Measurements from ENCODE around the gene CFAP68.
"Not testable (repeated sequence)": the region's sequence is repeated elsewhere in the genome, so short reads cannot be mapped to it uniquely, and the experiment has no call there.

The CFAP68 gene

GRCh38 chr11:111926505-111927391 lies 47.4 kb downstream of the CFAP68 start:
- TF ChIP-seq, protein P1, sequence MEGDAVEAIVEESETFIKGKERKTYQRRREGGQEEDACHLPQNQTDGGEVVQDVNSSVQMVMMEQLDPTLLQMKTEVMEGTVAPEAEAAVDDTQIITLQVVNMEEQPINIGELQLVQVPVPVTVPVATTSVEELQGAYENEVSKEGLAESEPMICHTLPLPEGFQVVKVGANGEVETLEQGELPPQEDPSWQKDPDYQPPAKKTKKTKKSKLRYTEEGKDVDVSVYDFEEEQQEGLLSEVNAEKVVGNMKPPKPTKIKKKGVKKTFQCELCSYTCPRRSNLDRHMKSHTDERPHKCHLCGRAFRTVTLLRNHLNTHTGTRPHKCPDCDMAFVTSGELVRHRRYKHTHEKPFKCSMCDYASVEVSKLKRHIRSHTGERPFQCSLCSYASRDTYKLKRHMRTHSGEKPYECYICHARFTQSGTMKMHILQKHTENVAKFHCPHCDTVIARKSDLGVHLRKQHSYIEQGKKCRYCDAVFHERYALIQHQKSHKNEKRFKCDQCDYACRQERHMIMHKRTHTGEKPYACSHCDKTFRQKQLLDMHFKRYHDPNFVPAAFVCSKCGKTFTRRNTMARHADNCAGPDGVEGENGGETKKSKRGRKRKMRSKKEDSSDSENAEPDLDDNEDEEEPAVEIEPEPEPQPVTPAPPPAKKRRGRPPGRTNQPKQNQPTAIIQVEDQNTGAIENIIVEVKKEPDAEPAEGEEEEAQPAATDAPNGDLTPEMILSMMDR (conservative IDR thresholded peaks at IDR 0.05), result no peak

GRCh38 chr11:111930472-111930871 lies 51.1 kb downstream of the CFAP68 start:
- H3K27ac ChIP-seq, result peak overlapping the region; percentile 53
- TF ChIP-seq, protein P1 (conservative IDR thresholded peaks at IDR 0.05), result no peak

More at GRCh38 chr11:111926505-111927391, 47.4 kb downstream of the CFAP68 start:
- H3K27ac ChIP-seq, result peak overlapping the region; percentile 85

GRCh38 chr11:111932611-111932950 lies 53.2 kb downstream of the CFAP68 start:
- TF ChIP-seq, protein P1 (conservative IDR thresholded peaks at IDR 0.05), result no peak
- H3K27ac ChIP-seq, result no peak overlapping the region

DNA sequence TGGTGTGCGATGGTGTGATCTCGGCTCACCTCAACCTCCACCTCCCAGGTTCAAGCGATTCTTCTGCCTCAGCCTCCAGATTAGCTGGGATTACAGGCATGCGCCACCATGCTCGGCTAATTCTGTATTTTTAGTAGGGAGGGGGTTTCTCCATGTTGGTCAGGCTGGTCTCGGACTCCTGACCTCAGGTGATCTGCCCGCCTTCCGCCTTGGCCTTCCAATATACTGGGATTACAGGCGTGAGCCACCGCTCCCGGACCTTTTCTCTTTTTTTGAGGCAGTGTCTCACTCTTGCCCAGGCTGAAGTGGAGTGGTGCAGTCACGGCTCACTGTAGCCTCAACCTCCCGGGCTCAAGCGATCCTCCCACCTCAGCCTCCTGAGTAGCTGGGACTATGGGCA lies 53.8 kb downstream of the CFAP68 start:
- H3K27ac ChIP-seq, result not testable (repeated sequence)

GRCh38 chr11:111933872-111934271 lies 54.5 kb downstream of the CFAP68 start:
- no peak overlapping the region for H3K27ac ChIP-seq
- TF ChIP-seq, protein P1 (conservative IDR thresholded peaks at IDR 0.05), result no peak

- H3K27ac ChIP-seq, result no peak overlapping the region
- TF ChIP-seq, protein P1 (conservative IDR thresholded peaks at IDR 0.05), result no peak
Observed at GRCh38 chr11:111934306-111934705, 55.0 kb downstream of the CFAP68 start.

Measured in VCaP (cell line).